ENCODE measurements around the gene NPW.

NPW gene

GRCh38 chr16:2037115-2037514 lies 17.5 kb downstream of the NPW start:
- no peak for DNase-seq (ENCODE audit: low read depth)

- no peak for DNase-seq (ENCODE audit: low read depth)
These were observed 18.2 kb downstream of the NPW start for GRCh38 chr16:2037647-2038381.

GRCh38 chr16:2038382-2039231 lies 19.0 kb downstream of the NPW start:
- DNase-seq (ENCODE audit: low read depth): no peak

- no peak for DNase-seq (ENCODE audit: low read depth)
These were observed 19.9 kb downstream of the NPW start for GRCh38 chr16:2039274-2040031.

- no peak for DNase-seq (ENCODE audit: low read depth)
These were observed 20.6 kb downstream of the NPW start for GRCh38 chr16:2040041-2040786.

GRCh38 chr16:2040787-2041522 lies 21.4 kb downstream of the NPW start:
- DNase-seq (ENCODE audit: low read depth): no peak

GRCh38 chr16:2042171-2042985 lies 22.8 kb downstream of the NPW start:
- DNase-seq (ENCODE audit: low read depth): no peak

GRCh38 chr16:2042986-2043666 lies 23.5 kb downstream of the NPW start:
- no peak for DNase-seq (ENCODE audit: low read depth)

- no peak for DNase-seq (ENCODE audit: low read depth)
These were observed 24.3 kb downstream of the NPW start for GRCh38 chr16:2043667-2044451.

- no peak for DNase-seq (ENCODE audit: low read depth)
These were observed 25.0 kb downstream of the NPW start for GRCh38 chr16:2044541-2044940.

- no peak for DNase-seq (ENCODE audit: low read depth)
These were observed 26.6 kb downstream of the NPW start for GRCh38 chr16:2045965-2046892.

GRCh38 chr16:2046893-2047329 lies 27.3 kb downstream of the NPW start:
- DNase-seq (ENCODE audit: low read depth): no peak

GRCh38 chr16:2047330-2048115 lies 27.9 kb downstream of the NPW start, which contains the start of the genes NTHL1 and TSC2:
TSS of gene NTHL1 (minus strand) at chr16:2047834. CDS start at chr16:2047823, 11 bp downstream.
TSS of gene TSC2 (plus strand) at chr16:2047985. CDS start at chr16:2048616, 631 bp downstream.
- DNase-seq (ENCODE audit: low read depth): peak; percentile 86

GRCh38 chr16:2048116-2048543 lies 28.5 kb downstream of the NPW start:
- DNase-seq (ENCODE audit: low read depth): no peak

- no peak for DNase-seq (ENCODE audit: low read depth)
These were observed 33.6 kb downstream of the NPW start for GRCh38 chr16:2053211-2053610.

- no peak for DNase-seq (ENCODE audit: low read depth)
These were observed 34.3 kb downstream of the NPW start for GRCh38 chr16:2053897-2054296.

All from stimulated activated CD8-positive, alpha-beta memory T cell treated with anti-CD3 and anti-CD28 coated beads, Interleukin-15, amount 100 ng/mL, for 1 hour (primary cell).